Measurements from ENCODE around the gene DYSF.

- TF ChIP-seq CTCF (IDR thresholded peaks at IDR 0.05) (no peak), POLR2A (IDR thresholded peaks at IDR 0.05) (no peak)
These were observed 263.6 kb downstream of the DYSF start for GRCh38 chr2:71716697-71717624.

All from esophagus squamous epithelium (tissue), 4 donors.